ENCODE data around the gene ADPRH.
A peak's percentile ranks its signal among the peaks of the same experiment; 100 is the strongest.

The ADPRH gene

DNA sequence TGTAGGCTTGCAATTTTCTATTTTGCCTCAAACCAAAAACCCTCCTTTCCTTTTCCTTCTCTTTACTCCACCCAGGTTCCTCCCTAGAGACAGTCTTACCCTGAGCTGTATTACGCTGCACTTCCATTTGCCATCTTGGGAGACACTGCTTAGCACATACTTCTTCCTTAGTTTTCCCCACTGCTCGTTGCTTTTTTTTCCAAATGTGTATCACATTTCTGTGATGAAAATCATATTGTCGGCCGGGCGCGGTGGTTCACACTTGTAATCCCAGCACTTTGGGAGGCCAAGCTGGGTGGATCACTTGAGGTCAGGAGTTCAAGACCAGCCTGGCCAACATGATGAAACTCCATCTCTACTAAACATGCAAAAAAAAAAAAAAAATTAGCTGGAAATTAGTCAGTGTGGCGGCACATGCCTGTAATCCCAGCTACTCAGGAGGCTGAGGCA lies 51.6 kb downstream of the ADPRH start:
- DNase-seq = no peak

DNA sequence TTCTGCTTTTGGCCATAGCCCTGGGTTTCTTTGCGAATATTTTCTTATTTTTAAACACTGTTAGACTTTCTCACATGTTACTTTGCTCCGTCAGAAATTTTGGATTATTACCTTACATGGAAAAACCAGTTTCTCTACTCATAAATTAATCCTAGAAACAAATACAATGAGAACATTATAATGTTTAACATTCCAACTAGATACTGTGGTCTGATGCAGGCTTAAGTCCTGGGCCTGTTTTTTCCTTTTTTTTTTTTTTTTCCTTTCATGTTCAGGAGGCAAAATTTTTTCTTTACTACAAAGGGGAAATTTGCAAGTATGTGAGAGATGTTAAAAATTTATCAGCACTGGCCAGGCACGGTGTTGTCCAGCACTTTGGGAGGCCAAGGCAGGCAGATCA lies 52.2 kb downstream of the ADPRH start:
- DNase-seq = peak; percentile 31

DNA sequence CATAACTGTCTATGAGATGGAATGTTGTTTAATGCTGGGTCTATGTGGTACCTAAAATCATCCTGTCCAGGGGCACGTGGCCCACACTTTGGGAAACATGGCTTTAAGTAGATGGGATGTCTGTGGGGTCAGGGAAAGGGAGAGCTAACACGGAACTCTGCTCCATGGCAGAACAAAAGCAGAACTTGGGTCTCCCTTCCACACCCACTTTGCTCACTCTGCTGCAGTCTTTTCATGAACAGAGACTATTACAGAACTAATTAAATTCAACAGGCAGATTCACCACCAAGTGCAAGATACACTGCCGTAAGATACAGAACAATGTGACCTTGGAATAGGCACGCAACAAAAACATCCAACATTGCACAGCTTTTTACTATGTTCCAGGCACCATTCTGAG lies 52.9 kb downstream of the ADPRH start:
- DNase-seq = no peak

DNA sequence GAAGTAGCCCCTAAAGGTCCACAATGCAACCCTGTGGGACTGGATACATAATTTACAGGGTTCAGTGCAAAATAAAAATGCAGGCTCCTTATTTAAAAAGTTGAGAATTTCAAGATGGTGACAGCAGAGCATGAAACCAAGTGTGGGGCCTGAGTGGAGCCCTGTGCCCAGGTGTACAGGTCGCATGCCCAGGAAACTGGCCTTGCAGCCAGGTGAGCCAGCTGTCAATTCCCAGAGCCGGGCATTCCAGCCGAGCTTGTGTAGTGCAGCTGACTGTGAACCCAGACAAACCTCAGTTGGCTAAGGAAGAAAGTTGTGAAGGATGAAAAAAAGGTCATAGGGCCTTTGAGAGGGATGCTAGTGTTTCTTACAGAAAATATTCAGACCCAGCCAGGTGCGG lies 53.5 kb downstream of the ADPRH start:
- no peak for DNase-seq

DNA sequence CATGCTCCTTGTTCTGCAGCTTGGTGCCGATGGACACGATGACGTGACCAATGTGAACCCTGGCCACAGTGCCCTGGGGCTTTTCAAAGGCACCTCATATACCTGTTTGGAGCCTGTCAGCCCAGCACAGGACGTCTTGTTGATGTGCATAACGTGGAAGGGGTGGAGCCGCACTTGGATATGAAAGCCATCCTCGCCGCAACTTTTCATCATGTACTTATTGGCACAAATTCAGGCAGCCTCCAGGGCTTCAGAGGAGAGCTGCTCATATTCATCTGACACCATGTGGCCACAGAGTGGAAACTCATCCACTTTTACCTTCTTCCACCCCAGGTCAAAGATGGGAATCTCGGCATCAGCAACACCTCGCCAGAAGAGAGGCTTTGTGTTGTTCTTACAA lies 56.4 kb downstream of the ADPRH start:
- DNase-seq = no peak

DNA sequence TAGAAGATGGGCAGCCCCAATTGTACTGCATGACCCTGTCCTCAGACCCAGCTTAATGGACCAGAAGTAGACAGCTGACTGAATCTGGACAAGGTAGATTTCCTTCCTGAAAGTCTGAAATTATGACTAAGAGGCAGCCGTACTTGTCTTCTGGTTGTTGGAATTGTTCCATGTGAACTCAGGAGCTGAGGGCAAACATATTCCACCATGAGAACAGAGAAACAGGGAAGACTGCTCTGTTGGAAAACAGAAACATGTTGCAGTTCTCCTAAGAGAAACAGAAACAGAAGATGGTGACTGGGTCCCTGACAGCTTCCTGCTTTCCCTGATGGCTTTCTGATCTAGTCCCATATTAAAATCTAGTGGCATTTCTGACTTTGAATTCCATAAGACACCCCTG lies 57.0 kb downstream of the ADPRH start:
- DNase-seq = no peak

DNA sequence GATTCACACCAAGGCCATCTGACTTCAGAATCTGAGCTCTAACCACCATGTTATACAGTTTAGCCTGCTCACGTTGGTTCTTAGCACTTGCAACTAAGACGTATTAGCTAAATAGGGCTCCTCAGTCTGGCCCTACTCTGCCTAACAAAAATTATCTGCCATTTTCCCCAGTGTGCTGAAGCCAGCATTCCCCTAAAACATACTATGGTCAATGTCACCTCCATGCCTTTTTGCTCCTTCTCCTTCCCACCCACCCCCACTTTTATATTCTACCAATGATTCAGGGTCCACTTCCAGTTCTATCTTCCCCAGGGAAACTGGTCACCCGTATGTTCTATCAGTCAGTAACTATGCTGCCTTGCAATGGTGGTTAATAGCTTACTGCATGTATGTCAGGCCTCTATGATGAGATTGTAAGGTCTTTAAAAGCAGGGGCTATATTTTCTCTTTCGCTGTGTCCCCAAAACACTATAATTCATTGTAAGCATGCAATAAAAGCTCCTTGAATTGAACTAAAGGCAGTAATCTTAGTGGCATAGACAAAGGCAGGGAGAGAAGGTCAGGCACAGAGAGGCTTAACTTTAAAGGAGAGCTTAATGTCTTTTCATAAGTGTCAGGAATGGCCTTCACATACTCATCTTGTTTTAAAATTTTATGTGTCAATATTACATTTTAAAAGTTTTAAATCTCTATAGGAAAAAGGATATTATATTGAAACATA lies 57.8 kb downstream of the ADPRH start:
- DNase-seq = no peak

DNA sequence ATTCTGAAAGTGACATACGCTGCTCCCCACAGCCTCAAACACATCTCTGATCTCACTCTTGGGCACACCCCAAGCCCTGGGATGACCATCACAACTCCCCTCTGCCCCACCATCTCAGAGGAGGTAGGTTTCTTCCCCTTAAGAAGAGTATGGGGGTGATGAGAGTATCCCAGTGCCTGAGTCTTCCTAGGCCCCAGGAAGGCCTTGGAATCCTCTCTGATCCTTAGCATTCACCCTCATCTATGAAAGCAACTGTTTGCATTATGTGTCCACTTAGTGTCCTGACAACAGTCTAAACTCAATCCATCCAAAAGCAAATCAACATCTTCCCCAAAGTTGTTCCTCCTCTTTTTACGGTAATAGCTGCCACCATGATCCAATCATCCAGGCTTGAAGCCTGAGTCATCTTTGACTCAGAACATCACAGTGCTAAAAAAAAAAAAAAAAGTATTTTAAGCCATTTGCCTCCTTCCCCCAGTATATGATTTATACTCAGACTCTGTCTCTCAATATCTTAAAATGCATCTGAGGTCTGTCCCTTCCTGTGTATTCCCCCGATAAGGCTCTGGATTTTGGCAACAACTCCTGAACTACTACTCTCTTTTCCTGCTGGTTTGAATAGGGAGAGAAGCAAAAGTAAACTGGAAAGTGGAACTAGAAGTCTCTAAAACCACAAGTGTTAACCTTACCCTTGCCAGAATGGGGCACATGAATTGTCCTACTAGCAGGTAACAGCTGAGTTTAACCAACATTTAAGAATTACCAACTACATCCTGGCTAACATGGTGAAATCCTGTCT lies 58.6 kb downstream of the ADPRH start:
- DNase-seq = peak; percentile 91

Measured in fibroblast of skin of scalp (primary cell).